Transverse colon (tissue), 3 donors: ENCODE measurements around the gene SLC5A1.

ENCODE experiments used
- EP300 ChIP-seq: sonication (generic); formaldehyde crosslinking; IDR thresholded peaks from one replicate; pipeline ENCODE4 v1.6.1; 2017; ENCODE audit warnings: antibody characterized with exemption, low read depth
- TF ChIP-seq, protein P1 (sequence below), 5 experiments: fragments of 200-600 bp in 3 of 5; fragments of 450-650 bp in 2 of 5; sonication (generic) in 3 of 5; IDR thresholded peaks; 1 replicate in 2 of 5; 2 replicates in 3 of 5; pipeline ENCODE4 v1.5.1; 2016 to 2017; ENCODE audit warnings: antibody characterized with exemption in 5 of 5, inconsistent platforms in 3 of 5, mild to moderate bottlenecking in 2 of 5, moderate library complexity in 1 of 5

GRCh38 chr22:32052244-32052643 lies 9.2 kb downstream of the SLC5A1 start:
- TF ChIP-seq, protein P1, sequence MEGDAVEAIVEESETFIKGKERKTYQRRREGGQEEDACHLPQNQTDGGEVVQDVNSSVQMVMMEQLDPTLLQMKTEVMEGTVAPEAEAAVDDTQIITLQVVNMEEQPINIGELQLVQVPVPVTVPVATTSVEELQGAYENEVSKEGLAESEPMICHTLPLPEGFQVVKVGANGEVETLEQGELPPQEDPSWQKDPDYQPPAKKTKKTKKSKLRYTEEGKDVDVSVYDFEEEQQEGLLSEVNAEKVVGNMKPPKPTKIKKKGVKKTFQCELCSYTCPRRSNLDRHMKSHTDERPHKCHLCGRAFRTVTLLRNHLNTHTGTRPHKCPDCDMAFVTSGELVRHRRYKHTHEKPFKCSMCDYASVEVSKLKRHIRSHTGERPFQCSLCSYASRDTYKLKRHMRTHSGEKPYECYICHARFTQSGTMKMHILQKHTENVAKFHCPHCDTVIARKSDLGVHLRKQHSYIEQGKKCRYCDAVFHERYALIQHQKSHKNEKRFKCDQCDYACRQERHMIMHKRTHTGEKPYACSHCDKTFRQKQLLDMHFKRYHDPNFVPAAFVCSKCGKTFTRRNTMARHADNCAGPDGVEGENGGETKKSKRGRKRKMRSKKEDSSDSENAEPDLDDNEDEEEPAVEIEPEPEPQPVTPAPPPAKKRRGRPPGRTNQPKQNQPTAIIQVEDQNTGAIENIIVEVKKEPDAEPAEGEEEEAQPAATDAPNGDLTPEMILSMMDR (IDR thresholded peaks at IDR 0.05): no peak
- TF ChIP-seq EP300: no peak
